ENCODE data around the gene MEG3. TPM values are rescaled to one million over a fixed set of nuclear protein-coding genes. Genes with fewer than 3 reads are reported as not detected.
A peak's percentile ranks its signal among the peaks of the same experiment; 100 is the strongest.

Gene MEG3
- total RNA-seq, 2 donors from 2014 or later: 56.2 to 99.4 TPM

DNA sequence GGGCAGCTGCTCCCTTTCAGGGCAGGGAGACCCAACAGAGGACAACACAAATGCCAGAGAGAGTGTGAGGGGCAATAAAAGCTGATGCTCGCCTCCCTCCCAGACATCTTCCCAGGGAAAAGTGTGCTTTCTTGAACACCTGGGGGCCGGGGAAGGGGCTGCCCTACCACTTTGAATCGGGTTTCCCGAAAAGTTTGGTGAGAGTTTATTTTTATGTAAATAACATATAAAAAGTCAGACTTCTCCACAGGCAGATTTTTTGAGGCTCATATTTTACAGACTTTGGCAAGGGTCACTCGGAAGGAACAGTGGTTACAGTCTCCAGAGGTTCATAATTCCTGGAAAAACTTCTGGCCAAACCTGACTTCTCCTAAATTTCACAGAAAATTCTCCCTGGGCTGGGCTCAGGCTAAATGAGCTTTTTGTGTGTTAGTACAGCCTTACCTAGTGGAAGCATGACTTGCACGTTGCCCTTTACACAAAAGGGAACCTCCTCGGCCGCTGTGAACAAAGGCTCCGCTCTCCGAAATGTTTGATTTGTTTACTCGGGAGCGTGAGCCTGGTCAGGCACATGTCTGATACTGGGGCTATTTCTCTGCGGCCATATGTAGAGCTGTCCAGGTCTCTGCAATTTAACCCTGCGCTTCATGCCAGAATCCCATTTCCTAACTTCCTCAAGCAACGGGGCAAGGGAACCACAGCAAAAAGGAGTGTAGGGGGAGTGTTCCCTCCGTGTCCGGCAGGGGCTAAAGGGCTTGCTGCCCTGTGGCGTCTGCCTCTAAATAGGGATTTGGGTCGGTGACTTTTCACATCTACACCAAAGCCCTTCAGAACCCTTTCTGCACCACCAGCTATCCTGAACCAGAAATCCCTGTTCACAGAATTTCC is 74.2 kb downstream of the MEG3 start:
- intact Hi-C loops (cut with DNase I): no loop called here
- no peak for DNase-seq (ENCODE audit: low spot score)

DNA sequence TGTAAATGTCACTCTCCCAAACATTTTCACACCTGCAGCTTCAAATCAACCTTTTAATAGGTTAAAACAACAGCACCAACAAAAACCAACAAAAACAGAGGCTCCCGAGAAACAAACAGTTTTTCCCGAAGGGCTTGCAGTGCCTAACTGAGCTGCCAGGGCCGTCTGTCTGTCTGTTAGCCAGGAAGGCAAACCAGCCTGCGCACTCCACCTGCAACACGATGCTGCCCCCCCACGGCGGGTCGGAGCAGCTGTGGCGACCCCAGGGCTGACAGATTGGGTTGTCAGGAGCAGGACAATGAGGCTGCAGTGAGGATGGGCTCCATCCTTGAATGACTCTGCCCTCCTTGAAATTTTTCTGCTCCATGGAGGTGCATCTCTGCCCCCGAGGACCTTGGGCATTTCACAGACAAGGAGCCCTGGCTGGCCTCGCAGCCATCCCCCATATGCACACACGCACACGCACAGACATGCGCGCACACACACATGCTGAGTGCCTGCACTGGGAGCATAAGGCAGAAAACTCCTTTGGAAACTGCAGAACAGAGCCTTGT is 75.0 kb downstream of the MEG3 start:
- intact Hi-C loops (cut with DNase I): no loop called here

DNA sequence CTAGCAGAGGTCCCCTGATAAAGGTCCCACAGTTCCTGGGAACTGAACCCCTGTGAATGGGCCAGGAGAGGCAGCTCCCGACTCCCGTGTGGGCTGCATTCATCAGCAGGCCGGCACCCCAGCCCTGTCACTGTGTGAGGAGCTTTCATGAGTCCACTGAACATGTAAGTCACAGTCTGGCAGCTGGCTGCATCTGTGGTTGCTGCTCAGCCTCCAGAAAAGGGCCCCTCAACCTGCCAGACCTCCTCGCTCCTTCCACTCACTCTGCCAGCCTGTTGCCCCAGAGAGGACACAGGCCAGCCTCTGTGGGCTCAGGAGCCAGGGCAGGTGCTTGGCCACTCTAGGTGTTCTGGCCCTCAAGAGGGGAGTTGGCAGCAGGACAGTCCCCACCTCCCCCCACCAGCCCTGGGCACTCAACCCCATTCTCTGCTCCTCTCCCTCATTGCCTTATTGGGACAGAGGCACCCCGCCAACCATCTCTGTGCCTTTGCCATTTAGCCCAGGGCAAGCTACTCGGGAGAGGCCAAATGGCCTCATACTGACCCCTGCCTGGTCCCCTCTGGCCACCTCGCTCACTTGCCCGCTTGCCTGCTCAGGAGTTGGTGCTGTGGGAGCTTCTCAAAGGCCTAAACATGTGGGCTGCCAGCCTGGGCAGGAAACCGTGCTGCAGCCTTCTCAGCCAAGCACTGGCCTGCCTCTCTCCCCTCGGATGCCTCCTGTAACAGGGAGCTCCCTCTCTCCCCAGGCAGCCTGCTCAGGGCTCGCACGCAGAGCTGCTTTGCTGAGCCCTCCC is 75.7 kb downstream of the MEG3 start:
- intact Hi-C loops (cut with DNase I): no loop called here
- DNase-seq (ENCODE audit: low spot score): peak; percentile 61

More for the DNA sequence above, 75.0 kb downstream of the MEG3 start:
- DNase-seq (ENCODE audit: low spot score): no peak

DNA sequence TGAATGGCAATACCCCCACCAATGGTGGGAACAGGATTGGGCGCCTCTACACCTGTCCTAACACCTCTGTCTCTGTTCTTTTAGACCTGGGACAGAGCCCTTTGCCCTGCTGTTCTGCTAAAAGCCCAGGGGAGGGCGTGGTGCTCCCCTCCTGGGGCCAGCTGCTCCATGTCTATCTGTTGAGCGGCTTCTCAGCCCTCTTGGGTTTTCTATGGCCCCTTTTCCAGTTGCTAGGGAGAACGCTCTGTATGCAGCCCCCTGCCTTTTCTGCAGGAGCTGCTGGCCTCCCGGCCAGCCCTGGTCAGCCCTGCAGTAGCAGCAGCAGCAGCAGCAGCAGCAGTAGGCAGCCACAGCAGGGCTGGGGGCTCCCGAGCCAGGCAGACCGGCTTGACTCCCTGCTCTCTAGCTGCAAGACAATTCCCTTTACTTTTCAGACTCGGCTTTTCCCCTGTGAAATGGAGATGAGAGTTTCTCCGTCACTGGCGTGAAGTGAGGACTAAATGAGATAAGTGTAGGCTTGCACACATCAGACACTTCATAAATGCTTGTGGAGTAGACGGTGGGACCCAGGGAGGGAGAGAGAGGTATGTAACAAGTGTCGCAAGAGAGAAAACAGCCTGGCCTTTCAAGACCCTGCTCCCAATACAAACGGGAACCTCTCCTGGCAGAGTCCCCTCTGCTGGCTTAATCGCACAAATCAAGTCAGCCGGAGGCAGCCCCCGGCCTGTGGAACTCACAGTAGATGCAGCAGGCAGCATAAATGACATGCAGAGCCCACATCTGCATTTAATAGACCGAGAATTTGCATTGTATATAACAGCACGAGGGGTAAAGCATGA is 76.6 kb downstream of the MEG3 start:
- intact Hi-C loops (cut with DNase I): no loop called here
- peak; percentile 77 for DNase-seq (ENCODE audit: low spot score)

DNA sequence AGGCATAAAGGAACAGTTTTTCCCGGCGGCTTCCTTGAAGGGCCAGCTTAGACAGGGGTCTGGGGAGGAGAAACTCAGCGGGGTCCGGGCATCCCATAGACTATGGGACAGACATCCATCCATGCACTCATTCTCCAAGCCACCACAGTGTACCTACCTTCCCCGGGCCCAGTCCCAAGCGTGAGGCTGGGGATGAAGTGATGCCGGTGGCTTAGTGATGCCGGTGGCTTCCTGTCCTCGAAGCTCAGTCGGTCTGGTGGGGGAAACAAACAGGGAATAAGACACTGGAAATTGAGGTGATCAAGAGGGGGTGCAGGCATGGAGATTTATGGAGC is 77.2 kb downstream of the MEG3 start:
- no peak for DNase-seq (ENCODE audit: low spot score)
- intact Hi-C loops (cut with DNase I): no loop called here

DNA sequence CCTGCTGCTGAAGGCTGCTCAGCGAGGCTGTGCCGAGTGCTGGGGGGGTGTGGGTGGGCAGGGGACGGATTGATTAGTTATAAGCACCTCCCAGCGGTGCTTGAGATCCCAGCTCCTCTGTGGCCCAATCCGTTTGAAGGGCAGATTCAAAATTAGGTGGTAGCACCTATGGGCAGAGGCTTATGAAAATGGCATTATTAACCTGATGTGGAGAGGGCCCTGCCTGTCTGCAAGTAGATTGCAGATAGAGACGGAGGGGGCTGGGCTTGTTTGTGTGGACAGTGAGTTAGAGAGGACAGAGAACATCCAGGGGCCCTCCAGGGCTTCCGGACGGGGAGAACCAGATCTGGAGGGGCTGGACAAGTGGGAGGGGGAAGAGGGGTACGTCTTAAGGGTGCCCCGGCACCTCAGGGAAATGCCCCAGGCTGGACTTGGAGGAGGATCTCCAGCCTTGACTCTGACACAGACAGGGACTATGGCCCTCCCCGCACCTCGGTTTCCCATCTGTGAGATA is 77.8 kb downstream of the MEG3 start, which contains the start of gene RTL1:
Gene RTL1, minus strand, starts transcription at position 51 of the 514 bp plus-strand sequence. CDS start 18,934 bp downstream, outside the sequence.
- DNase-seq (ENCODE audit: low spot score): no peak
- intact Hi-C loops (cut with DNase I): no loop called here

DNA sequence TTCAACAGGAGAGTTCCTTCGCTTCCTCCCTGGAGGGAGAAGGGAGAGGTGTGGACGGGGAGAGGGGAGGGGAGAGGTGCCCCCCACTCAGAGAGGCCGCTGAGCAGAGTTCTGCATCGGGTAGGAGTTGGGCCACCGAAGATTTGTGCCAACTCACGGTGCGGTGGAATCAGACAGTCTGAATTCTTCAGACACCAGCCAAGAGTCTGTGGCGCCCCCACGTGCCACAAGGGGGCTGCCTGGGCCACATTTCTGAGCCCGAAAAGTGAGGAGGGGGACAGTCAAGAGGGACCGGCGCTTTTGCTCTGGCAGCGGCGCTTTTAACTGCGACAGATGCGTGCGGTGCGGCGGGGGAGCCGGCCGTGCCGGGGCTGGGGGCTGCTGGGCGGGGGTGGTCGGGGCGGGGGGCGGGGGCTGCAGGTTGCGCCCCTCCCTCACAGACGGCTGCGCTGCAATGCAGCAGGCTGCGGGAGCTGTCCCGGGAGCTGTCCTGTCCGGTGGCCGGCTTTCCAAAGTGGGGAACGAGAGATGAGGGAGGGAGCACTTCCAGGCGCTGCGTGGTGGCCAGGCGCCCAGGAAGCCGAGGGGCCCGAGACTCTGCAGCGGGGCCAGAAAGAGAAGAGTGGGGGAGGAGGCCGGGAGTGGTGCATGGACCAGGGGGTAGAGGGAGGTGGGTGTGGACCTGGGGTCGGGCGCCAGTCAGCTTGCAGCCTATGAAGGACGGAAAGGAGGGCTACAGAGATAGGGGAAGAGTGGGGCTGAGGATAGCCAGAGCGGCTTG is 78.6 kb downstream of the MEG3 start:
- DNase-seq (ENCODE audit: low spot score): no peak
- intact Hi-C loops (cut with DNase I): no loop called here

DNA sequence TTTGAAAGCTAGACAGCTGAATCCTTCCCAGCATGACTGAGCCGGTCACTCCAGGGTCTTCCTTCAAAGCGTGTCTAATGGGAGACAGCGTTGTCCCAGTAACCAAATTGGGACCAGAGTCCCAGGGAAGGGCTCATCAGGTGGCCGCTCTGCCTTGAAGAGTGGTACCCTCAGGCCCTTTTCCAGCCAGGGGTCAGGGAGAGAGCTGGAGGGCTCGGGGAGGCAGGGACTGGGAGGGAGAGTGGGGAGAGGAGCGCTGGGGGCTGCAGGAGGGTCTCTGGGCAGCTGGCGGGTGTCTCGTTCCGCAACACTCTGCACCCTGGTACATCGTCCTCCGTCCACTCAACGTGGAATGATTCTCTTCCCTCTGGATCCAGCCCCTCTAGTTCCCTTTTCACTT is 79.2 kb downstream of the MEG3 start:
- intact Hi-C loops (cut with DNase I): no loop called here
- DNase-seq (ENCODE audit: low spot score): no peak

DNA sequence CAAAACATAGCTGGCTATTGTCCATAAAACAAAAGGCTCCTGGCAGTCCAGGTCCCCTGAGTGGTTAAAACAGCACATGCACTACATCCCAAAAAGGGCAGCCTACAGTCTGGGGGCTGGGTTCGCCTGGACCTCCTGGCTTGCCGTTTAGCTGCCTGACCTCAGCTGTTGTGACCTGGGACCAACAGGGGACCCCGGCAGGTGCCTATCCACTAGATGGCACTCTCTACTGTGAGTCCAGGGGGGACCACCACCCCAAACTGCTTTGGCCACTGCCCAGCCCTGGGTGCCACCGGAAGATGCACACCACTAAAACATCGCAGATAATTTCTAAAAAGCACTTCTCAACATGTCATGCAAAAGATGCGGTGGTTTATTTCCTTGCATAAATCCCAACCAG is 80.5 kb downstream of the MEG3 start:
- intact Hi-C loops (cut with DNase I): no loop called here
- DNase-seq (ENCODE audit: low spot score): no peak

DNA sequence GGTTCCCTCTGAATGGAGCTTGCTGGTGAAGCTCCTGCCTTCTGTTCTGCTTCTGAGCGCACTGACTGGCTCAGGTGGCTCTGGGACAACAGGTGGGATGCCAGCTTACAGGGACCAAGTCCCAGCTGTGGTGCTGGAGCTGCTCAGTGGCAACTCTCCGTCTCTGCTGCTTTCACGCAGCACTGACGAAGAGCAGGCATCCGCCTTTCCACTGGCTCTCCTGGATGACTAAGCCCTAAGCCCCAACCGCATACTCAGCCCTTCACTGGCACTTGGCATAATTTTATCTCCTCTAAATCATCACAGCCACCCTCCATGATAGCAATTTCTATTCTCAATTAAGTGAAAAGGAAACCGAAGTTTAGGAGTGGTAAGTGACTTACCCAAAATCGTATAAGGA is 81.3 kb downstream of the MEG3 start:
- intact Hi-C loops (cut with DNase I): no loop called here
- DNase-seq (ENCODE audit: low spot score): no peak

DNA sequence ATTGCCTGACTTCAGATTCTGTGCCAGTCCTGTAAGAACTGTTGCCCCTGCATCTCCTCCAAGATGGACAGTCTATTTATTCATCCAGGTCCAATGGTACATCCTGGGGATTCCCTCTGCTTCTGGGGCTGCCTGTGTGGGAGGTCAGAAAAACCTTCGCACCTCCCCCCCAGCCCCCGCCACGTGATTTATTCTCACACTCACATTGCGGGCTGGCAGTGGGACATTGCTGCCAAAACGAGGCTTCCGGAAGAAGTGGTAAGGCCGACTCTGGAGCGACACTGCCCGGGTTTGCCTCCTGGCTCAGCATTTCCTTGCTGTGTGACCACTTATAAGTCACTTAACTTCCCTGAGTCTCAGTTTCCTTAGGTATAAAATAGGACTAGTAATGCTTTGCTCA is 83.5 kb downstream of the MEG3 start:
- DNase-seq (ENCODE audit: low spot score): no peak
- intact Hi-C loops (cut with DNase I): no loop called here

Small RNA genes within 50 kb of the gene (microRNA-seq; reads per million reads assigned to microRNA genes)
- gene MIR127 (ENCODE audit: borderline microRNAs expressed in 2 of 2) (317 to 420 reads per million in 2 donors), gene MIR136 (ENCODE audit: borderline microRNAs expressed in 2 of 2) (1.6 to 6.1 reads per million in 2 donors), gene MIR2392 (ENCODE audit: borderline microRNAs expressed in 2 of 2) (0 reads per million in 2 donors), gene MIR337 (ENCODE audit: borderline microRNAs expressed in 2 of 2) (46.5 to 79.1 reads per million in 2 donors), gene MIR431 (ENCODE audit: borderline microRNAs expressed in 2 of 2) (12.0 to 17.1 reads per million in 2 donors), gene MIR432 (ENCODE audit: borderline microRNAs expressed in 2 of 2) (29.0 to 100 reads per million in 2 donors), gene MIR433 (ENCODE audit: borderline microRNAs expressed in 2 of 2) (19.6 to 23.6 reads per million in 2 donors), gene MIR493 (ENCODE audit: borderline microRNAs expressed in 2 of 2) (60.6 to 124 reads per million in 2 donors), gene MIR665 (ENCODE audit: borderline microRNAs expressed in 2 of 2) (0 to 0.65 reads per million in 2 donors)

Other genes starting within 250 kb of the MEG3 start
- 1 to 10 TPM in 1 of 2 donors, under 1 TPM in 1; 0.56 to 1.2 TPM for gene BEGAIN, start 238.7 kb upstream of the MEG3 start, total RNA-seq
- not detected for gene DLK1, start 99.2 kb upstream of the MEG3 start, total RNA-seq
- not detected for gene RTL1, start 77.6 kb downstream of the MEG3 start, total RNA-seq